BE2C (cell line): ENCODE results near the gene SELENOF. TPM values are rescaled to one million over a fixed set of nuclear protein-coding genes. Genes with fewer than 3 reads are reported as not detected.

Experiments
- DNase-seq: peaks from one replicate; pipeline ENCODE4 v3.0.0-alpha.2; 2020
- H3K27me3 ChIP-seq: fragments of 250-450 bp; sonication (Bioruptor Pico); 2 replicates; pipeline ENCODE4 v1.5.1; 2020; ENCODE audit warnings: mild to moderate bottlenecking
- H3K36me3 ChIP-seq: fragments of 250-450 bp; sonication (Bioruptor Pico); 2 replicates; pipeline ENCODE4 v1.5.1; 2020; ENCODE audit warnings: mild to moderate bottlenecking
- H3K4me1 ChIP-seq: fragments of 250-450 bp; sonication (Bioruptor Pico); 2 replicates; pipeline ENCODE4 v1.5.1; 2020
- H3K4me3 ChIP-seq: 2 replicates; pipeline ENCODE4 v1.5.1; 2011; ENCODE audit warnings: low read depth, low read length
- H3K9me3 ChIP-seq: fragments of 250-450 bp; sonication (Bioruptor Pico); 2 replicates; pipeline ENCODE4 v1.5.1; 2020
- CTCF ChIP-seq: IDR thresholded peaks from 2 replicates; pipeline ENCODE4 v1.5.1; 2012; ENCODE audit warnings: mild to moderate bottlenecking, low read depth, low read length
- polyA plus RNA-seq: library from polyadenylated mRNA; unstranded; fragments of >200 nt; gene quantifications from one replicate; pipeline ENCODE4 v1.2.1, GENCODE V29; 2012; ENCODE audit warnings: low read depth, missing spikeins; ENCODE audit not compliant: insufficient read length, insufficient read depth

SELENOF gene
- polyA plus RNA-seq = 152 TPM

- no peaks in the 10 kb centered on the region for H3K27me3 ChIP-seq
- no peaks in the 10 kb centered on the region for H3K9me3 ChIP-seq
- peak within 1 kb of the TSS; percentile 81 for H3K4me3 ChIP-seq
- H3K36me3 ChIP-seq = no peaks in the 10 kb centered on the region
- no peaks in the 10 kb centered on the region for H3K4me1 ChIP-seq
- no peak for TF ChIP-seq CTCF
- DNase-seq = peak; percentile 96
These were observed at the start of gene SELENOF for GRCh38 chr1:86913896-86914600. Gene SELENOF, minus strand, starts transcription at chr1:86914126. Its CDS starts 15 bp downstream, at chr1:86914111.

- no peak for DNase-seq
- Histone ChIP-seq H3K4me1 (no peaks in the 10 kb centered on the region), H3K9me3 (no peaks in the 10 kb centered on the region), H3K36me3 (no peaks in the 10 kb centered on the region), H3K27me3 (no peaks in the 10 kb centered on the region), H3K4me3 (no peak overlapping the region)
- no peak for TF ChIP-seq CTCF
These were observed 46.6 kb upstream of the SELENOF start for GRCh38 chr1:86960548-86960947.

GRCh38 chr1:86957221-86957620 lies 43.3 kb upstream of the SELENOF start:
- no peak for DNase-seq
- no peaks in the 10 kb centered on the region for H3K4me1 ChIP-seq
- H3K9me3 ChIP-seq = no peaks in the 10 kb centered on the region
- TF ChIP-seq CTCF = no peak
- H3K36me3 ChIP-seq = no peaks in the 10 kb centered on the region
- no peak overlapping the region for H3K4me3 ChIP-seq
- no peaks in the 10 kb centered on the region for H3K27me3 ChIP-seq

GRCh38 chr1:86956221-86956620 lies 42.3 kb upstream of the SELENOF start:
- TF ChIP-seq CTCF = no peak
- H3K4me1 ChIP-seq = no peaks in the 10 kb centered on the region
- no peak overlapping the region for H3K4me3 ChIP-seq
- DNase-seq = no peak
- no peaks in the 10 kb centered on the region for H3K9me3 ChIP-seq
- no peaks in the 10 kb centered on the region for H3K27me3 ChIP-seq
- no peaks in the 10 kb centered on the region for H3K36me3 ChIP-seq

GRCh38 chr1:86955678-86956077 lies 41.8 kb upstream of the SELENOF start:
- no peaks in the 10 kb centered on the region for H3K27me3 ChIP-seq
- H3K9me3 ChIP-seq = no peaks in the 10 kb centered on the region
- no peaks in the 10 kb centered on the region for H3K36me3 ChIP-seq
- no peak for DNase-seq
- H3K4me3 ChIP-seq = no peak overlapping the region
- no peaks in the 10 kb centered on the region for H3K4me1 ChIP-seq
- TF ChIP-seq CTCF = no peak

GRCh38 chr1:86953167-86953566 lies 39.2 kb upstream of the SELENOF start:
- Histone ChIP-seq H3K4me3 (no peak overlapping the region), H3K4me1 (no peaks in the 10 kb centered on the region), H3K9me3 (no peaks in the 10 kb centered on the region), H3K27me3 (no peaks in the 10 kb centered on the region), H3K36me3 (no peaks in the 10 kb centered on the region)
- DNase-seq = no peak
- no peak for TF ChIP-seq CTCF
